Calu3 (cell line): ENCODE results near the gene RNF213. TPM values are rescaled to one million over a fixed set of nuclear protein-coding genes. Genes with fewer than 3 reads are reported as not detected.
A peak's percentile ranks its signal among the peaks of the same experiment; 100 is the strongest.

Experiments
- BruUV-seq: library from RNA; stranded (reverse); fragments of 400-500 nt; replicated peaks from 2 replicates; lab custom pipeline; 2021; lab: Mats Ljungman, UMichigan
- CTCF ChIA-PET: fragments of 300-600 bp; sonication (Branson Sonifier 250); formaldehyde crosslinking; loops from one replicate; lab custom pipeline; 2022; ENCODE audit warnings: antibody characterized with exemption; lab: Charles Lee
- DNase-seq: peaks from one replicate; pipeline ENCODE4 v3.0.0; 2022
- H3K27ac Mint-ChIP-seq: one replicate; pipeline ENCODE4 v1.8.0; 2022; ENCODE audit warnings: mixed read lengths; ENCODE audit not compliant: unreplicated experiment
- H3K27me3 Mint-ChIP-seq: one replicate; pipeline ENCODE4 v1.8.0; 2022; ENCODE audit warnings: mixed read lengths; ENCODE audit not compliant: unreplicated experiment
- H3K36me3 Mint-ChIP-seq: one replicate; pipeline ENCODE4 v1.8.0; 2022; ENCODE audit warnings: mild to moderate bottlenecking, moderate library complexity, mixed read lengths; ENCODE audit not compliant: insufficient read depth, unreplicated experiment
- H3K4me1 Mint-ChIP-seq: one replicate; pipeline ENCODE4 v1.8.0; 2022; ENCODE audit warnings: mild to moderate bottlenecking, low read depth, mixed read lengths; ENCODE audit not compliant: unreplicated experiment
- H3K4me3 Mint-ChIP-seq: one replicate; pipeline ENCODE4 v1.8.0; 2022; ENCODE audit warnings: mild to moderate bottlenecking, low read depth, moderate library complexity, mixed read lengths; ENCODE audit not compliant: unreplicated experiment
- H3K9me3 Mint-ChIP-seq: one replicate; pipeline ENCODE4 v1.8.0; 2022; ENCODE audit warnings: low read depth, mixed read lengths; ENCODE audit not compliant: unreplicated experiment
- CTCF ChIP-seq: fragments of 200-600 bp; IDR thresholded peaks from one replicate; pipeline ENCODE4 v1.8.0; 2022; ENCODE audit warnings: antibody characterized with exemption; ENCODE audit not compliant: unreplicated experiment
- intact Hi-C: fragments of 100-400 bp; cut with micrococcal nuclease; formaldehyde crosslinking; loops from one replicate; pipeline ENCODE4 v1.10.0; 2022; ENCODE audit not compliant: unreplicated experiment
- total RNA-seq: library from RNA; stranded (reverse); gene quantifications from 2 replicates; pipeline ENCODE4 v1.2.3, GENCODE V29; 2022

Gene RNF213
- total RNA-seq, 1 experiment from 2014 or later = 221 TPM

- Mint-ChIP-seq H3K27me3 (no peaks in the 10 kb centered on the region), H3K4me1 (no peaks in the 10 kb centered on the region), H3K4me3 (no peak overlapping the region), H3K36me3 (peaks cover 21% of the 10 kb centered on the region), H3K9me3 (no peaks in the 10 kb centered on the region), H3K27ac (no peak overlapping the region)
- CTCF ChIA-PET = no interaction called here
- intact Hi-C loops = no loop called here
- DNase-seq = no peak
- no TSS peak for BruUV-seq
- TF ChIP-seq CTCF = no peak
Observed at GRCh38 chr17:80270104-80270503, 9.5 kb downstream of the RNF213 start.

- H3K27me3 Mint-ChIP-seq = no peaks in the 10 kb centered on the region
- intact Hi-C loops = no loop called here
- no peaks in the 10 kb centered on the region for H3K9me3 Mint-ChIP-seq
- TF ChIP-seq CTCF = no peak
- H3K27ac Mint-ChIP-seq = peak overlapping the region; percentile 16
- peak; percentile 37 for DNase-seq
- no TSS peak for BruUV-seq
- peaks cover 18% of the 10 kb centered on the region for H3K36me3 Mint-ChIP-seq
- CTCF ChIA-PET = no interaction called here
- no peak overlapping the region for H3K4me3 Mint-ChIP-seq
- no peaks in the 10 kb centered on the region for H3K4me1 Mint-ChIP-seq
Observed at GRCh38 chr17:80270836-80271235, 10.2 kb downstream of the RNF213 start.

- intact Hi-C loops = no loop called here
- CTCF ChIA-PET = no interaction called here
Observed at GRCh38 chr17:80272366-80272765, 11.7 kb downstream of the RNF213 start.

GRCh38 chr17:80274331-80274730, 13.7 kb downstream of the RNF213 start:
- TF ChIP-seq CTCF = no peak
- no peaks in the 10 kb centered on the region for H3K9me3 Mint-ChIP-seq
- DNase-seq = no peak
- H3K27me3 Mint-ChIP-seq = no peaks in the 10 kb centered on the region
- H3K4me1 Mint-ChIP-seq = no peaks in the 10 kb centered on the region
- intact Hi-C loops = no loop called here
- H3K36me3 Mint-ChIP-seq = peaks cover 40% of the 10 kb centered on the region
- no peak overlapping the region for H3K27ac Mint-ChIP-seq
- CTCF ChIA-PET = no interaction called here
- no TSS peak for BruUV-seq
- no peak overlapping the region for H3K4me3 Mint-ChIP-seq

More at GRCh38 chr17:80272366-80272765, 11.7 kb downstream of the RNF213 start:
- no peak for TF ChIP-seq CTCF
- H3K27ac Mint-ChIP-seq = no peak overlapping the region
- peaks cover 23% of the 10 kb centered on the region for H3K36me3 Mint-ChIP-seq
- no peak overlapping the region for H3K4me3 Mint-ChIP-seq
- no peaks in the 10 kb centered on the region for H3K27me3 Mint-ChIP-seq
- no peaks in the 10 kb centered on the region for H3K4me1 Mint-ChIP-seq
- no TSS peak for BruUV-seq
- no peaks in the 10 kb centered on the region for H3K9me3 Mint-ChIP-seq
- DNase-seq = no peak
